HUES64 (cell line): ENCODE data around the gene CAMK1D.

ENCODE experiments used
- H3K27ac ChIP-seq: 2 replicates; pipeline ENCODE4 v1.7.0; 2013; ENCODE audit warnings: low read depth, low read length, inconsistent platforms
- H3K27me3 ChIP-seq: 2 replicates; pipeline ENCODE4 v1.6.1; 2013; ENCODE audit warnings: mild to moderate bottlenecking, low read length; ENCODE audit not compliant: insufficient read depth
- H3K36me3 ChIP-seq: 2 replicates; pipeline ENCODE4 v1.6.1; 2013; ENCODE audit warnings: mild to moderate bottlenecking, low read length; ENCODE audit not compliant: insufficient read depth
- H3K4me1 ChIP-seq: 2 replicates; pipeline ENCODE4 v1.6.1; 2013; ENCODE audit warnings: mild to moderate bottlenecking, low read length, moderate library complexity; ENCODE audit not compliant: insufficient read depth
- H3K4me3 ChIP-seq: 2 replicates; pipeline ENCODE4 v1.5.1; 2013; ENCODE audit warnings: mild to moderate bottlenecking, low read length, moderate library complexity
- H3K9ac ChIP-seq: 2 replicates; pipeline ENCODE4 v1.6.1; 2013; ENCODE audit warnings: mild to moderate bottlenecking, low read depth, low read length
- H3K9me3 ChIP-seq: 2 replicates; pipeline ENCODE4 v1.6.1; 2013; ENCODE audit warnings: low read depth, low read length; ENCODE audit not compliant: insufficient read depth
- WGBS: fragments of 150-250, 120-280 bp; methylation state at CpG from one replicate; pipeline ENCODE4 v1.1.7; 2013; ENCODE audit warnings: missing lambda C conversion rate; 5-methylcytosine and 5-hydroxymethylcytosine counted together

Gene CAMK1D

GRCh38 chr10:12393831-12394230, 44.5 kb downstream of the CAMK1D start:
- Histone ChIP-seq H3K9me3 (no peaks in the 10 kb centered on the region), H3K4me3 (no peak overlapping the region), H3K9ac (no peak overlapping the region), H3K4me1 (no peaks in the 10 kb centered on the region; the same call in 1 of the 2 replicates), H3K36me3 (no peaks in the 10 kb centered on the region), H3K27ac (no peak overlapping the region), H3K27me3 (no peaks in the 10 kb centered on the region)
- WGBS, result 95% methylated on average over 12 of the region's 13 CpGs

GRCh38 chr10:12394241-12395033, 45.1 kb downstream of the CAMK1D start:
- Histone ChIP-seq H3K27ac (no peak overlapping the region), H3K9me3 (no peaks in the 10 kb centered on the region), H3K9ac (no peak overlapping the region), H3K4me1 (no peaks in the 10 kb centered on the region; the same call in 1 of the 2 replicates), H3K4me3 (no peak overlapping the region), H3K27me3 (no peaks in the 10 kb centered on the region), H3K36me3 (no peaks in the 10 kb centered on the region)
- 90% methylated on average over 4 of the region's 8 CpGs for WGBS

DNA sequence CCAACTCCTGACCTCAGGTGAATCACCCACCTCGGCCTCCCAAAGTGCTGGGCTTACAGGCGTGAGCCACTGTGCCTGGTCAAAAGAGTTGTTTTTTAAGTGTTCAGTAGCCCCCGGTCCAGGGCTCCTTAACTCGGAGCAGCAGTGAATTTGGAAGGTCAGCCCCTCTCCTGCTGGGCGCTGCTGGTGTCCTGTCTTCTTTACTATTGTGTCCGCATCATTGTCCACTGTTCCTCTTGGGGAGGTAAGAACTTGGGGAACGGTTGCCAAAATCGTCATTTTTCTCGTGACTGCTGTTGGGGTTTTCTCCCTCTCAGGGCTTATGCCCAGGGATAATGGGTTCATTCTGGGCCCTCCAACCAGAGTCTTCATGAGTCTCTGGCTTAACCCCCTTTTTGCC, 46.7 kb downstream of the CAMK1D start:
- Histone ChIP-seq H3K36me3 (no peaks in the 10 kb centered on the region), H3K4me1 (no peaks in the 10 kb centered on the region; the same call in 1 of the 2 replicates), H3K9ac (no peak overlapping the region), H3K27ac (no peak overlapping the region), H3K9me3 (no peaks in the 10 kb centered on the region), H3K27me3 (no peaks in the 10 kb centered on the region), H3K4me3 (no peak overlapping the region)
- 95% methylated on average over 9 of the region's 9 CpGs for WGBS

GRCh38 chr10:12396567-12396966, 47.2 kb downstream of the CAMK1D start:
- no peak overlapping the region for H3K9ac ChIP-seq

GRCh38 chr10:12397147-12397896, 48.0 kb downstream of the CAMK1D start:
- 85% methylated on average over 10 of the region's 10 CpGs for WGBS
- H3K27ac ChIP-seq, result no peak overlapping the region

More at GRCh38 chr10:12396567-12396966, 47.2 kb downstream of the CAMK1D start:
- Histone ChIP-seq H3K27me3 (no peaks in the 10 kb centered on the region), H3K27ac (no peak overlapping the region), H3K9me3 (no peaks in the 10 kb centered on the region), H3K36me3 (no peaks in the 10 kb centered on the region), H3K4me3 (no peak overlapping the region), H3K4me1 (no peaks in the 10 kb centered on the region)
- 91% methylated on average over 6 of the region's 6 CpGs for WGBS

GRCh38 chr10:12397941-12398340, 48.6 kb downstream of the CAMK1D start:
- Histone ChIP-seq H3K9ac (no peak overlapping the region), H3K9me3 (no peaks in the 10 kb centered on the region), H3K27me3 (no peaks in the 10 kb centered on the region), H3K4me1 (no peaks in the 10 kb centered on the region), H3K27ac (no peak overlapping the region), H3K36me3 (no peaks in the 10 kb centered on the region), H3K4me3 (no peak overlapping the region)
- no CpG with 5 or more reads among the region's 2 CpGs for WGBS

More at GRCh38 chr10:12397147-12397896, 48.0 kb downstream of the CAMK1D start:
- Histone ChIP-seq H3K4me1 (no peaks in the 10 kb centered on the region), H3K36me3 (no peaks in the 10 kb centered on the region), H3K27me3 (no peaks in the 10 kb centered on the region), H3K4me3 (no peak overlapping the region), H3K9ac (no peak overlapping the region), H3K9me3 (no peaks in the 10 kb centered on the region)

DNA sequence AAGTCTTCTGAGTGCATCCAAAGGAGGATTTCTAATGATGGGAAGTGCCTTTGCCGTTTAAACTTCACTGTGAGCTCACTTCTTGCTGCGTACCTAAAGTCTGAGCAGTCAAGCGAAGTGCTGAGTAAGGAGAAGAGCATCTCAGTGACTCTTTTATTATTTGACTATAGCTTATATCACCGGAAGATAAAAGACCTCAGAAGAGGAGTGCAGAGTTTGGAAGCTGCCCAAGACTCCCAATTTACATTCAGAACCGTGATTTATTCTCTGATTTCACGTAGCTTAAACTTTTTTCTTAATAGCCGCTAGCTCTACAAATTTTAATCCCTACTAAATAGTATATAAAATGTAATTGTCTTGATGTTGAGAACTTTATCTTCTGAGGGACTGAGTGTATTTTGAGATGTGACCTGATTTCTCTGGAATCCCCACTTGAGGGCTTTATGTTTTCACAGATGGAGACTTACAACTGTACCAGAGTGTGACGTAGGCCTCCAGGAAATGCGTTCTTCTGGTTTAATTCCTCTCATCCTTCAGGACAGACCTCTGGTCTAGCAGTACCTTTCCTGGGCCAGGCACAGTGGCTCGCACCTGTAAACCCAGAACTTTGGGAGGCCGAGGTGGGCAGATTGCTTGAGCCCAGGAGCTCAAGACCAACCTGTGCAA, 51.1 kb downstream of the CAMK1D start:
- no peaks in the 10 kb centered on the region for H3K4me1 ChIP-seq
- no peak overlapping the region for H3K27ac ChIP-seq
- 96% methylated on average over 10 of the region's 11 CpGs for WGBS
- no peaks in the 10 kb centered on the region for H3K9me3 ChIP-seq
- H3K27me3 ChIP-seq, result no peaks in the 10 kb centered on the region
- H3K4me3 ChIP-seq, result no peak overlapping the region
- H3K9ac ChIP-seq, result no peak overlapping the region
- no peaks in the 10 kb centered on the region for H3K36me3 ChIP-seq

- H3K27me3 ChIP-seq, result no peaks in the 10 kb centered on the region
- no peak overlapping the region for H3K27ac ChIP-seq
- H3K9me3 ChIP-seq, result no peaks in the 10 kb centered on the region
- WGBS, result 90% methylated on average over 2 of the region's 2 CpGs
- no peak overlapping the region for H3K9ac ChIP-seq
- no peaks in the 10 kb centered on the region for H3K4me1 ChIP-seq
- H3K4me3 ChIP-seq, result no peak overlapping the region
- no peaks in the 10 kb centered on the region for H3K36me3 ChIP-seq
These were observed 52.1 kb downstream of the CAMK1D start for GRCh38 chr10:12401466-12401865.

GRCh38 chr10:12403119-12403518, 53.8 kb downstream of the CAMK1D start:
- 93% methylated on average over 9 of the region's 9 CpGs for WGBS
- no peaks in the 10 kb centered on the region for H3K9me3 ChIP-seq
- H3K4me3 ChIP-seq, result no peak overlapping the region
- H3K27me3 ChIP-seq, result no peaks in the 10 kb centered on the region
- no peaks in the 10 kb centered on the region for H3K4me1 ChIP-seq
- no peak overlapping the region for H3K9ac ChIP-seq
- no peak overlapping the region for H3K27ac ChIP-seq
- no peaks in the 10 kb centered on the region for H3K36me3 ChIP-seq

DNA sequence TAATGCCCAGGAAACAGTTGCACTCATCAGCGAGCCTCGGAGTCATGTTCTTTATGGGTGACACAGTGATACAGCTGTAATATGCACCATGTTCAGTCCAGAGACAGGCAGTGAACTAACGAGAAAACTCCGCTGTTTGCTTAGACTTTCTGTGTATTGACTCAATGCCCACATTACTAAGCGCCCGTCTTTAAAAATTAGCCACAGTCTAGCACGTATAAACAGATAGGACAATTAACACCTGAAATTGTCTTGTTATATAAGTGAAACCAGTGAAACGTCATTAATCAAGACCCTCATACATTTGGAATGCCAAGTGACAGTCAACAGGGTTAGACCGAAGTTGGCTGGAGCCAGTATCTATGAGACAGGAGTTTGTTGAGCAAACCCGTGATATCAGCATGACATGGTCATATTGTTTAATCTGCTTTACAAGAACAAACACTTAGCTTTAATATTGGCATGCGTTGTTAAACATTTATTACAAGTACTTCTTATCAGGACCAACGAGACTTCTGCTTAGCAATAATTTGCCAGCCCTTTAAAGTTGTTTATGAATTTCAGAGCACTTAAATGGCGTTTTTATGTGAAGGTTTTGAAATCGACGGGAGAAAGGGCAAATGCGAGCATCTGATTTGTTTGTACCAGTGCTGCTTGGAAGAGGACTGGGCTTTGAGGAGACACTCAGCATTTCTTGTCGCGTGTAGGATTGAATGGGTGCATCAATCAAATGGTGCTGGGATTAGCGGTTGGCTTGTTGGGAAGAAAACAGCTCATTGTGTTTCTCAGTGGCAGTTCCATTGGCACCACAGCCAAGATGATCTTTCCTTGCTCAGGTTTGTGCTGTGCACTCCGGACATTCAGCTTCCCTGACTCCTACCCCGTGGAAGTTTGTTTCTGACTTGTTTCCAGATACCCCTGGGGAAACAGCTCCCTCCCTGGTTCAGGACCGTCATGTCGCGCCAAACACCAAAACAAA, 56.3 kb downstream of the CAMK1D start:
- Histone ChIP-seq H3K9me3 (no peaks in the 10 kb centered on the region), H3K36me3 (no peaks in the 10 kb centered on the region), H3K4me3 (no peak overlapping the region), H3K27ac (no peak overlapping the region), H3K27me3 (no peaks in the 10 kb centered on the region), H3K4me1 (no peaks in the 10 kb centered on the region), H3K9ac (no peak overlapping the region)
- 93% methylated on average over 23 of the region's 24 CpGs for WGBS
